Fibroblast of skin of back (primary cell): ENCODE data around the gene NAA15.
"Not testable (repeated sequence)": the region's sequence is repeated elsewhere in the genome, so short reads cannot be mapped to it uniquely, and the experiment has no call there.

Experiments
- DNase-seq: peaks from one replicate; pipeline ENCODE4 v3.0.0-alpha.2; 2013

Gene NAA15

GRCh38 chr4:139368998-139369397, 67.7 kb downstream of the NAA15 start:
- DNase-seq: peak; percentile 18

GRCh38 chr4:139374251-139374650, 72.9 kb downstream of the NAA15 start:
- no peak for DNase-seq

- no peak for DNase-seq
These were observed 85.1 kb downstream of the NAA15 start for GRCh38 chr4:139386421-139386820.

- no peak for DNase-seq
These were observed 87.8 kb downstream of the NAA15 start for GRCh38 chr4:139389102-139389501.

GRCh38 chr4:139389991-139390390, 88.7 kb downstream of the NAA15 start:
- no peak for DNase-seq

- DNase-seq: no peak
These were observed 90.4 kb downstream of the NAA15 start for GRCh38 chr4:139391731-139392130.

GRCh38 chr4:139392797-139393196, 91.5 kb downstream of the NAA15 start:
- DNase-seq: no peak

GRCh38 chr4:139401368-139401767, 100.1 kb downstream of the NAA15 start:
- no peak for DNase-seq

GRCh38 chr4:139402436-139402835, 101.1 kb downstream of the NAA15 start:
- no peak for DNase-seq

GRCh38 chr4:139403462-139403861, 102.2 kb downstream of the NAA15 start:
- no peak for DNase-seq

- DNase-seq: no peak
These were observed 109.0 kb downstream of the NAA15 start for GRCh38 chr4:139410312-139410711.

GRCh38 chr4:139414671-139415210, 113.4 kb downstream of the NAA15 start:
- DNase-seq: not testable (repeated sequence)

GRCh38 chr4:139416073-139416673, 114.9 kb downstream of the NAA15 start:
- DNase-seq: peak; percentile 32

- peak; percentile 42 for DNase-seq
These were observed 118.1 kb downstream of the NAA15 start for GRCh38 chr4:139419388-139419914.

- no peak for DNase-seq
These were observed 119.3 kb downstream of the NAA15 start for GRCh38 chr4:139420652-139421051.

GRCh38 chr4:139436122-139436521, 134.8 kb downstream of the NAA15 start:
- no peak for DNase-seq

- DNase-seq: no peak
These were observed 136.8 kb downstream of the NAA15 start for GRCh38 chr4:139438141-139438540.

GRCh38 chr4:139441029-139441428, 139.7 kb downstream of the NAA15 start:
- peak; percentile 51 for DNase-seq

GRCh38 chr4:139443661-139444060, 142.4 kb downstream of the NAA15 start:
- DNase-seq: no peak

GRCh38 chr4:139444881-139445280, 143.6 kb downstream of the NAA15 start:
- not testable (repeated sequence) for DNase-seq

- not testable (repeated sequence) for DNase-seq
These were observed 145.8 kb downstream of the NAA15 start for GRCh38 chr4:139447078-139447477.

GRCh38 chr4:139450586-139450985, 149.3 kb downstream of the NAA15 start:
- no peak for DNase-seq

GRCh38 chr4:139451997-139452396, 150.7 kb downstream of the NAA15 start:
- no peak for DNase-seq

- no peak for DNase-seq
These were observed 151.7 kb downstream of the NAA15 start for GRCh38 chr4:139453041-139453370.
